HepG2 (cell line): ENCODE results near the gene ID3. TPM values are rescaled to one million over a fixed set of nuclear protein-coding genes. Genes with fewer than 3 reads are reported as not detected.

Experiments
- BCL6 ChIP-seq: IDR thresholded peaks from 2 replicates; pipeline ENCODE4 v1.6.1; 2016; ENCODE audit warnings: missing genetic modification reagents, missing compliant biosample characterization
- CENPT ChIP-seq: sonication (generic); formaldehyde crosslinking; IDR thresholded peaks from 2 replicates; pipeline ENCODE4 v1.8.0; 2022; ENCODE audit warnings: low read depth, mild to moderate bottlenecking, moderate library complexity, missing genetic modification reagents
- ETV6 ChIP-seq: sonication (generic); formaldehyde crosslinking; conservative IDR thresholded peaks from 2 replicates; pipeline ENCODE4 v1.4.0; 2020; ENCODE audit warnings: missing genetic modification reagents
- FOSL1 ChIP-seq: sonication (generic); formaldehyde crosslinking; IDR thresholded peaks from 2 replicates; pipeline ENCODE4 v1.9.0; 2021; ENCODE audit warnings: missing genetic modification reagents, borderline replicate concordance
- FOXC1 ChIP-seq: sonication (generic); formaldehyde crosslinking; IDR thresholded peaks from 2 replicates; pipeline ENCODE4 v1.8.0; 2022; ENCODE audit warnings: mild to moderate bottlenecking, missing genetic modification reagents, borderline replicate concordance
- GABPA ChIP-seq, 2 experiments: IDR thresholded peaks; 2 replicates each; pipeline ENCODE4 v1.6.1; 2011 to 2016; ENCODE audit warnings: low read depth in 2 of 2, low read length in 1 of 2, missing biosample characterization in 1 of 2, missing genetic modification characterization in 1 of 2
- KDM6A ChIP-seq: IDR thresholded peaks from 2 replicates; pipeline ENCODE4 v1.6.1; 2016; ENCODE audit warnings: low read depth
- NFATC3 ChIP-seq: sonication (generic); formaldehyde crosslinking; IDR thresholded peaks from 2 replicates; pipeline ENCODE4 v1.5.1; 2020; ENCODE audit warnings: mild to moderate bottlenecking, missing genetic modification reagents
- NR1H2 ChIP-seq: sonication (generic); formaldehyde crosslinking; IDR thresholded peaks from 2 replicates; pipeline ENCODE4 v1.8.1; 2022; ENCODE audit warnings: low read depth, missing genetic modification reagents, borderline replicate concordance
- RFXAP ChIP-seq: sonication (generic); formaldehyde crosslinking; IDR thresholded peaks from 2 replicates; pipeline ENCODE4 v1.4.0; 2020; ENCODE audit warnings: missing genetic modification reagents, borderline replicate concordance
- SETDB1 ChIP-seq: sonication (generic); formaldehyde crosslinking; IDR thresholded peaks from 2 replicates; pipeline ENCODE4 v1.5.1; 2020; ENCODE audit warnings: missing genetic modification reagents, mild to moderate bottlenecking, borderline replicate concordance
- SRSF4 ChIP-seq: fragments of 200-400 bp; formaldehyde crosslinking; IDR thresholded peaks from one replicate; pipeline ENCODE4 v1.6.1; 2018; ENCODE audit warnings: mild to moderate bottlenecking, low read depth, low read length, moderate library complexity; ENCODE audit not compliant: poor library complexity, severe bottlenecking
- SSRP1 ChIP-seq: IDR thresholded peaks from 2 replicates; pipeline ENCODE4 v1.6.1; 2016; ENCODE audit warnings: control low read depth
- STAT5B ChIP-seq: sonication (generic); formaldehyde crosslinking; IDR thresholded peaks from 2 replicates; pipeline ENCODE4 v1.4.0; 2020; ENCODE audit warnings: missing genetic modification reagents
- TEAD2 ChIP-seq: sonication (generic); formaldehyde crosslinking; IDR thresholded peaks from 2 replicates; pipeline ENCODE4 v1.9.0; 2021; ENCODE audit warnings: missing genetic modification reagents
- ZNF180 ChIP-seq: sonication (generic); formaldehyde crosslinking; IDR thresholded peaks from 2 replicates; pipeline ENCODE4 v1.4.0; 2020; ENCODE audit warnings: low read depth, missing genetic modification reagents, borderline replicate concordance
- ZNF496 ChIP-seq: sonication (generic); formaldehyde crosslinking; IDR thresholded peaks from 2 replicates; pipeline ENCODE4 v1.8.1; 2023; ENCODE audit warnings: mild to moderate bottlenecking, moderate library complexity, missing genetic modification reagents; ENCODE audit not compliant: insufficient replicate concordance
- ZNF556 ChIP-seq: sonication (generic); formaldehyde crosslinking; IDR thresholded peaks from 2 replicates; pipeline ENCODE4 v1.4.0; 2020; ENCODE audit warnings: mild to moderate bottlenecking, missing genetic modification reagents, borderline replicate concordance
- ZNF567 ChIP-seq: sonication (generic); formaldehyde crosslinking; IDR thresholded peaks from 2 replicates; pipeline ENCODE4 v1.8.1; 2023; ENCODE audit warnings: mild to moderate bottlenecking, missing genetic modification reagents, borderline replicate concordance
- ZNF773 ChIP-seq: sonication (generic); formaldehyde crosslinking; IDR thresholded peaks from 2 replicates; pipeline ENCODE4 v1.4.0; 2020; ENCODE audit warnings: missing genetic modification reagents, borderline replicate concordance
- polyA plus RNA-seq, 8 experiments: library from polyadenylated mRNA; depleted of rRNA in 3 of 8; stranded (reverse) in 7 of 8; unstranded in 1 of 8; fragments of >200 nt; fragmentation: Illumina TruSeq in 4 of 8; extraction: Trizol in 4 of 8; gene quantifications; 2 replicates each; pipeline versions ENCODE4 v1.2.1 to v1.2.3, GENCODE V29; 2011 to 2016; ENCODE audit warnings: low read depth in 4 of 8, missing spikeins in 1 of 8, mixed read lengths in 1 of 8; ENCODE audit not compliant: insufficient read depth in 1 of 8
- total RNA-seq, 5 experiments: library from RNA; depleted of rRNA; stranded (reverse); fragments of >200 nt; fragmentation: Illumina TruSeq; extraction: Trizol; gene quantifications; 2 replicates each; pipeline ENCODE4 v1.2.3, GENCODE V29; 2016; ENCODE audit warnings: low read depth in 1 of 5
- TF ChIP-seq, protein P1 (sequence below): sonication (generic); formaldehyde crosslinking; IDR thresholded peaks from 2 replicates; pipeline ENCODE4 v1.4.0; 2020; ENCODE audit warnings: mild to moderate bottlenecking, missing genetic modification reagents
- TF ChIP-seq, protein P2 (sequence below): sonication (generic); formaldehyde crosslinking; IDR thresholded peaks from 2 replicates; pipeline ENCODE4 v1.4.0; 2020; ENCODE audit warnings: mild to moderate bottlenecking, missing genetic modification reagents
- TF ChIP-seq, protein P3 (sequence below): sonication (generic); formaldehyde crosslinking; IDR thresholded peaks from 2 replicates; pipeline ENCODE4 v1.5.0; 2020; ENCODE audit warnings: missing genetic modification reagents

ID3 gene
- total and polyA plus RNA-seq, 2 of the 13 experiments (the other 11 are each of a cell fraction or from before 2014, with no cell fraction given) = 64.8 to 115 TPM

GRCh38 chr1:23554481-23555269, 4.6 kb downstream of the ID3 start (continued):
- TF ChIP-seq STAT5B (CRISPR knock-in tag) = no peak; the same call in 1 of the 2 replicates
- peak; percentile 60 for TF ChIP-seq BCL6 (CRISPR knock-in tag)
- no peak for TF ChIP-seq SSRP1 (CRISPR knock-in tag)
- TF ChIP-seq TEAD2 (CRISPR knock-in tag) = no peak
- TF ChIP-seq GABPA (IDR thresholded peaks at IDR 0.05; ENCODE audit: low read depth, low read length) = no peak
- TF ChIP-seq GABPA (CRISPR knock-in tag; IDR thresholded peaks at IDR 0.05; ENCODE audit: low read depth) = no peak
- no peak for TF ChIP-seq NR1H2
- no peak for TF ChIP-seq FOSL1 (CRISPR knock-in tag)
- TF ChIP-seq ETV6 (CRISPR knock-in tag) = no peak
- TF ChIP-seq ZNF556 (CRISPR knock-in tag) = no peak
- TF ChIP-seq NFATC3 = peak; percentile 54; the same call in 1 of the 2 replicates
- no peak for TF ChIP-seq SRSF4
- no peak for TF ChIP-seq CENPT
- no peak for TF ChIP-seq KDM6A
- TF ChIP-seq, protein P1, sequence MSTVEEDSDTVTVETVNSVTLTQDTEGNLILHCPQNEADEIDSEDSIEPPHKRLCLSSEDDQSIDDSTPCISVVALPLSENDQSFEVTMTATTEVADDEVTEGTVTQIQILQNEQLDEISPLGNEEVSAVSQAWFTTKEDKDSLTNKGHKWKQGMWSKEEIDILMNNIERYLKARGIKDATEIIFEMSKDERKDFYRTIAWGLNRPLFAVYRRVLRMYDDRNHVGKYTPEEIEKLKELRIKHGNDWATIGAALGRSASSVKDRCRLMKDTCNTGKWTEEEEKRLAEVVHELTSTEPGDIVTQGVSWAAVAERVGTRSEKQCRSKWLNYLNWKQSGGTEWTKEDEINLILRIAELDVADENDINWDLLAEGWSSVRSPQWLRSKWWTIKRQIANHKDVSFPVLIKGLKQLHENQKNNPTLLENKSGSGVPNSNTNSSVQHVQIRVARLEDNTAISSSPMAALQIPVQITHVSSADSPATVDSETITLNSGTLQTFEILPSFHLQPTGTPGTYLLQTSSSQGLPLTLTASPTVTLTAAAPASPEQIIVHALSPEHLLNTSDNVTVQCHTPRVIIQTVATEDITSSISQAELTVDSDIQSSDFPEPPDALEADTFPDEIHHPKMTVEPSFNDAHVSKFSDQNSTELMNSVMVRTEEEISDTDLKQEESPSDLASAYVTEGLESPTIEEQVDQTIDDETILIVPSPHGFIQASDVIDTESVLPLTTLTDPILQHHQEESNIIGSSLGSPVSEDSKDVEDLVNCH (CRISPR knock-in tag) = no peak
- no peak for TF ChIP-seq RFXAP (CRISPR knock-in tag)
- TF ChIP-seq ZNF496 (CRISPR knock-in tag) = no peak
- TF ChIP-seq, protein P2, sequence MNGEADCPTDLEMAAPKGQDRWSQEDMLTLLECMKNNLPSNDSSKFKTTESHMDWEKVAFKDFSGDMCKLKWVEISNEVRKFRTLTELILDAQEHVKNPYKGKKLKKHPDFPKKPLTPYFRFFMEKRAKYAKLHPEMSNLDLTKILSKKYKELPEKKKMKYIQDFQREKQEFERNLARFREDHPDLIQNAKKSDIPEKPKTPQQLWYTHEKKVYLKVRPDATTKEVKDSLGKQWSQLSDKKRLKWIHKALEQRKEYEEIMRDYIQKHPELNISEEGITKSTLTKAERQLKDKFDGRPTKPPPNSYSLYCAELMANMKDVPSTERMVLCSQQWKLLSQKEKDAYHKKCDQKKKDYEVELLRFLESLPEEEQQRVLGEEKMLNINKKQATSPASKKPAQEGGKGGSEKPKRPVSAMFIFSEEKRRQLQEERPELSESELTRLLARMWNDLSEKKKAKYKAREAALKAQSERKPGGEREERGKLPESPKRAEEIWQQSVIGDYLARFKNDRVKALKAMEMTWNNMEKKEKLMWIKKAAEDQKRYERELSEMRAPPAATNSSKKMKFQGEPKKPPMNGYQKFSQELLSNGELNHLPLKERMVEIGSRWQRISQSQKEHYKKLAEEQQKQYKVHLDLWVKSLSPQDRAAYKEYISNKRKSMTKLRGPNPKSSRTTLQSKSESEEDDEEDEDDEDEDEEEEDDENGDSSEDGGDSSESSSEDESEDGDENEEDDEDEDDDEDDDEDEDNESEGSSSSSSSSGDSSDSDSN (CRISPR knock-in tag) = no peak; the same call in none of the 2 replicates
- TF ChIP-seq SETDB1 (CRISPR knock-in tag) = no peak
- TF ChIP-seq ZNF773 (CRISPR knock-in tag) = no peak
- TF ChIP-seq ZNF180 (CRISPR knock-in tag) = no peak
- TF ChIP-seq FOXC1 (CRISPR knock-in tag) = peak; percentile 83
- TF ChIP-seq, protein P3, sequence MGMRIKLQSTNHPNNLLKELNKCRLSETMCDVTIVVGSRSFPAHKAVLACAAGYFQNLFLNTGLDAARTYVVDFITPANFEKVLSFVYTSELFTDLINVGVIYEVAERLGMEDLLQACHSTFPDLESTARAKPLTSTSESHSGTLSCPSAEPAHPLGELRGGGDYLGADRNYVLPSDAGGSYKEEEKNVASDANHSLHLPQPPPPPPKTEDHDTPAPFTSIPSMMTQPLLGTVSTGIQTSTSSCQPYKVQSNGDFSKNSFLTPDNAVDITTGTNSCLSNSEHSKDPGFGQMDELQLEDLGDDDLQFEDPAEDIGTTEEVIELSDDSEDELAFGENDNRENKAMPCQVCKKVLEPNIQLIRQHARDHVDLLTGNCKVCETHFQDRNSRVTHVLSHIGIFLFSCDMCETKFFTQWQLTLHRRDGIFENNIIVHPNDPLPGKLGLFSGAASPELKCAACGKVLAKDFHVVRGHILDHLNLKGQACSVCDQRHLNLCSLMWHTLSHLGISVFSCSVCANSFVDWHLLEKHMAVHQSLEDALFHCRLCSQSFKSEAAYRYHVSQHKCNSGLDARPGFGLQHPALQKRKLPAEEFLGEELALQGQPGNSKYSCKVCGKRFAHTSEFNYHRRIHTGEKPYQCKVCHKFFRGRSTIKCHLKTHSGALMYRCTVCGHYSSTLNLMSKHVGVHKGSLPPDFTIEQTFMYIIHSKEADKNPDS = no peak
- 0 out of 2 replicates have a peak, but pooled peaks have one; percentile 55 for TF ChIP-seq ZNF567 (CRISPR knock-in tag)
